Pulmonary artery endothelial cell (primary cell): ENCODE results near the gene CNTN5. TPM values are rescaled to one million over a fixed set of nuclear protein-coding genes. Genes with fewer than 3 reads are reported as not detected.

ENCODE experiments used
- DNase-seq: peaks from one replicate; pipeline ENCODE4 v3.0.0-alpha.2; 2011; ENCODE audit warnings: low read depth, low spot score
- total RNA-seq: library from RNA; depleted of rRNA; stranded (reverse); fragments of >200 nt; gene quantifications from 2 replicates; pipeline ENCODE4 v1.2.3, GENCODE V29; 2014

The CNTN5 gene
- total RNA-seq, 1 donor from 2014 or later, result not detected

- DNase-seq, result no peak
Measured at GRCh38 chr11:99376463-99376862, 355.7 kb downstream of the CNTN5 start.

- DNase-seq, result no peak
Measured at GRCh38 chr11:99383648-99384245, 363.0 kb downstream of the CNTN5 start.

GRCh38 chr11:99391245-99391644, 370.5 kb downstream of the CNTN5 start:
- no peak for DNase-seq

- DNase-seq, result no peak
Measured at GRCh38 chr11:99406345-99406744, 385.6 kb downstream of the CNTN5 start.

GRCh38 chr11:99410636-99411035, 389.9 kb downstream of the CNTN5 start:
- no peak for DNase-seq

GRCh38 chr11:99418927-99419720, 398.4 kb downstream of the CNTN5 start:
- no peak for DNase-seq

GRCh38 chr11:99419991-99420390, 399.2 kb downstream of the CNTN5 start:
- DNase-seq, result no peak

GRCh38 chr11:99422581-99423427, 402.1 kb downstream of the CNTN5 start:
- no peak for DNase-seq

- DNase-seq, result no peak
Measured at GRCh38 chr11:99423428-99423983, 402.8 kb downstream of the CNTN5 start.

GRCh38 chr11:99424313-99425084, 403.8 kb downstream of the CNTN5 start:
- DNase-seq, result no peak

- DNase-seq, result no peak
Measured at GRCh38 chr11:99425596-99425995, 404.8 kb downstream of the CNTN5 start.

- no peak for DNase-seq
Measured at GRCh38 chr11:99432677-99433076, 411.9 kb downstream of the CNTN5 start.

- no peak for DNase-seq
Measured at GRCh38 chr11:99443276-99443675, 422.5 kb downstream of the CNTN5 start.

- no peak for DNase-seq
Measured at GRCh38 chr11:99446400-99446799, 425.7 kb downstream of the CNTN5 start.

- no peak for DNase-seq
Measured at GRCh38 chr11:99449345-99449744, 428.6 kb downstream of the CNTN5 start.

- DNase-seq, result no peak
Measured at GRCh38 chr11:99452075-99452474, 431.3 kb downstream of the CNTN5 start.

GRCh38 chr11:99461913-99462312, 441.2 kb downstream of the CNTN5 start:
- no peak for DNase-seq

- DNase-seq, result no peak
Measured at GRCh38 chr11:99464985-99465384, 444.2 kb downstream of the CNTN5 start.

- DNase-seq, result no peak
Measured at GRCh38 chr11:99489581-99489980, 468.8 kb downstream of the CNTN5 start.

GRCh38 chr11:99494065-99494464, 473.3 kb downstream of the CNTN5 start:
- DNase-seq, result no peak

- DNase-seq, result no peak
Measured at GRCh38 chr11:99501655-99502054, 480.9 kb downstream of the CNTN5 start.
